Dermis blood vessel endothelial cell (primary cell): ENCODE measurements around the gene SREK1. TPM values are rescaled to one million over a fixed set of nuclear protein-coding genes. Genes with fewer than 3 reads are reported as not detected.
"Not testable (repeated sequence)": the region's sequence is repeated elsewhere in the genome, so short reads cannot be mapped to it uniquely, and the experiment has no call there.

Experiments
- DNase-seq: peaks from one replicate; pipeline ENCODE4 v3.0.0; 2010
- total RNA-seq: library from RNA; depleted of rRNA; stranded (reverse); fragments of >200 nt; gene quantifications from 2 replicates; pipeline ENCODE4 v1.2.3, GENCODE V29; 2014

The SREK1 gene
- total RNA-seq, 1 donor from 2014 or later: 83.4 TPM

GRCh38 chr5:66222896-66223295 is 78.8 kb downstream of the SREK1 start:
- DNase-seq: not testable (repeated sequence)

GRCh38 chr5:66223637-66224036 is 79.5 kb downstream of the SREK1 start:
- peak; percentile 54 for DNase-seq

GRCh38 chr5:66224274-66224673 is 80.2 kb downstream of the SREK1 start:
- DNase-seq: no peak

GRCh38 chr5:66224773-66225553 is 80.9 kb downstream of the SREK1 start:
- DNase-seq: no peak

GRCh38 chr5:66230551-66230950 is 86.5 kb downstream of the SREK1 start:
- peak; percentile 23 for DNase-seq

GRCh38 chr5:66231508-66231907 is 87.4 kb downstream of the SREK1 start:
- no peak for DNase-seq

- no peak for DNase-seq
These were observed 88.2 kb downstream of the SREK1 start for GRCh38 chr5:66232275-66232674.

- no peak for DNase-seq
These were observed 88.8 kb downstream of the SREK1 start for GRCh38 chr5:66232706-66233445.

Other genes starting within 250 kb of the SREK1 start
- gene ERBIN, start 217.7 kb upstream of the SREK1 start, total RNA-seq: 63.0 and 71.6 TPM in 2 replicates